Keratinocyte (primary cell): ENCODE data around the gene RBPJ. TPM values are rescaled to one million over a fixed set of nuclear protein-coding genes. Genes with fewer than 3 reads are reported as not detected.

Experiments
- DNase-seq: peaks from one replicate; pipeline ENCODE4 v3.0.0-alpha.2; 2011; ENCODE audit warnings: low read depth, missing footprints, low spot score
- FAIRE-seq: peaks from 2 replicates; lab custom pipeline; 2011; peaks lifted over from hg19 to GRCh38; lab: Jason Lieb, UNC
- H2AFZ ChIP-seq: 2 replicates; pipeline ENCODE4 v1.6.0; 2012; ENCODE audit warnings: low read length, control low read depth, inconsistent platforms; ENCODE audit not compliant: control insufficient read depth
- H3K27ac ChIP-seq: 2 replicates; pipeline ENCODE4 v1.5.1; 2011; ENCODE audit warnings: low read length; ENCODE audit not compliant: control insufficient read depth, insufficient read depth
- H3K27me3 ChIP-seq: 3 replicates; pipeline ENCODE4 v1.6.0; 2011; ENCODE audit warnings: low read length; ENCODE audit not compliant: control insufficient read depth, insufficient read depth; ENCODE audit errors: extremely low read depth
- H3K36me3 ChIP-seq, 2 experiments: 2 replicates in 1 of 2; 3 replicates in 1 of 2; pipeline ENCODE4 v1.5.1; 2011; ENCODE audit warnings: low read length in 2 of 2, mild to moderate bottlenecking in 1 of 2; ENCODE audit not compliant: control insufficient read depth in 2 of 2, insufficient read depth in 2 of 2; ENCODE audit errors: extremely low read depth in 1 of 2
- H3K4me1 ChIP-seq: 3 replicates; pipeline ENCODE4 v1.5.1; 2011; ENCODE audit warnings: low read length; ENCODE audit not compliant: control insufficient read depth, insufficient read depth; ENCODE audit errors: extremely low read depth
- H3K4me2 ChIP-seq: 3 replicates; pipeline ENCODE4 v1.6.0; 2011; ENCODE audit warnings: low read depth, low read length; ENCODE audit not compliant: control insufficient read depth, insufficient read depth; ENCODE audit errors: extremely low read depth
- H3K4me3 ChIP-seq, 3 experiments: fragments of 200-600 bp in 1 of 3; sonication (generic) in 1 of 3; 2 replicates in 2 of 3; 3 replicates in 1 of 3; pipeline ENCODE4 v1.5.1; 2011 to 2016; ENCODE audit warnings: low read length in 3 of 3, mild to moderate bottlenecking in 3 of 3, control low read depth in 2 of 3, inconsistent platforms in 1 of 3, low read depth in 1 of 3, mixed read lengths in 1 of 3, mixed run types in 1 of 3, moderate library complexity in 1 of 3; ENCODE audit not compliant: control insufficient read depth in 2 of 3, insufficient read depth in 2 of 3; ENCODE audit errors: extremely low read depth in 1 of 3
- H3K79me2 ChIP-seq: 2 replicates; pipeline ENCODE4 v1.6.0; 2012; ENCODE audit warnings: low read length; ENCODE audit not compliant: control insufficient read depth, insufficient read depth
- H3K9ac ChIP-seq: 3 replicates; pipeline ENCODE4 v1.6.0; 2011; ENCODE audit warnings: low read length; ENCODE audit not compliant: control insufficient read depth, insufficient read depth; ENCODE audit errors: extremely low read depth
- H3K9me1 ChIP-seq: 3 replicates; pipeline ENCODE4 v1.6.0; 2011; ENCODE audit warnings: low read length; ENCODE audit not compliant: control insufficient read depth, insufficient read depth; ENCODE audit errors: extremely low read depth
- H3K9me3 ChIP-seq: 2 replicates; pipeline ENCODE4 v1.5.1; 2012; ENCODE audit warnings: low read depth, low read length; ENCODE audit not compliant: control insufficient read depth
- H4K20me1 ChIP-seq: 3 replicates; pipeline ENCODE4 v1.6.0; 2011; ENCODE audit warnings: low read length; ENCODE audit not compliant: control insufficient read depth, insufficient read depth; ENCODE audit errors: extremely low read depth
- EZH2 ChIP-seq: IDR thresholded peaks from one replicate; pipeline ENCODE4 v1.6.1; 2012; ENCODE audit warnings: inconsistent platforms, mild to moderate bottlenecking, low read length, moderate library complexity
- dilution Hi-C: fragments of 300-500 bp; cut with MboI; formaldehyde crosslinking; loops from one replicate; pipeline ENCODE4 v1.7.0; 2020; ENCODE audit warnings: low sequenced_read_pairs; ENCODE audit not compliant: extremely low pct_ligation_motif_present
- polyA plus RNA-seq, 5 experiments: library from polyadenylated mRNA; depleted of rRNA in 3 of 5; stranded (reverse) in 3 of 5; stranded (forward) in 1 of 5; unstranded in 1 of 5; fragments of >200 nt; gene quantifications; 1 replicate in 1 of 5; 2 replicates in 3 of 5; 3 replicates in 1 of 5; pipeline versions ENCODE4 v1.2.1 to v1.2.3, GENCODE V29; 2011 to 2012; ENCODE audit warnings: missing spikeins in 2 of 5, low read depth in 1 of 5, low replicate concordance in 1 of 5
- TF ChIP-seq, protein P1 (sequence below), 3 experiments: IDR thresholded peaks in 1 of 3; conservative IDR thresholded peaks in 1 of 3; optimal IDR thresholded peaks in 1 of 3; 2 replicates in 2 of 3; 3 replicates in 1 of 3; pipeline versions ENCODE3 to v1.5.1; 2011; ENCODE audit warnings: low read length in 3 of 3, mild to moderate bottlenecking in 3 of 3, moderate library complexity in 2 of 3, control low read depth in 1 of 3, inconsistent platforms in 1 of 3; ENCODE audit not compliant: insufficient read depth in 2 of 3; ENCODE audit errors: extremely low read depth in 1 of 3

RBPJ gene
- polyA plus RNA-seq, 1 donor (not counting 4 experiments of a cell fraction or from before 2014, with no cell fraction given): 38.0 TPM

GRCh38 chr4:26426892-26427291 is 106.1 kb downstream of the RBPJ start:
- FAIRE-seq (no peak), DNase-seq (no peak)
- Histone ChIP-seq H3K27ac (no peak overlapping the region), H3K4me3 (no peak overlapping the region), H3K79me2 (no peaks in the 10 kb centered on the region), H3K9me3 (no peaks in the 10 kb centered on the region), H3K9me1 (no peaks in the 10 kb centered on the region), H3K27me3 (no peaks in the 10 kb centered on the region), H2AFZ (no peak overlapping the region), H3K4me2 (no peak overlapping the region), H3K4me1 (peaks cover 11% of the 10 kb centered on the region), H3K36me3 (peaks cover 2 to 11% of the 10 kb centered on the region in 2 experiments), H4K20me1 (no peaks in the 10 kb centered on the region), H3K9ac (no peak overlapping the region)
- dilution Hi-C loops: no loop called here
- no peak for TF ChIP-seq EZH2
- TF ChIP-seq, protein P1, sequence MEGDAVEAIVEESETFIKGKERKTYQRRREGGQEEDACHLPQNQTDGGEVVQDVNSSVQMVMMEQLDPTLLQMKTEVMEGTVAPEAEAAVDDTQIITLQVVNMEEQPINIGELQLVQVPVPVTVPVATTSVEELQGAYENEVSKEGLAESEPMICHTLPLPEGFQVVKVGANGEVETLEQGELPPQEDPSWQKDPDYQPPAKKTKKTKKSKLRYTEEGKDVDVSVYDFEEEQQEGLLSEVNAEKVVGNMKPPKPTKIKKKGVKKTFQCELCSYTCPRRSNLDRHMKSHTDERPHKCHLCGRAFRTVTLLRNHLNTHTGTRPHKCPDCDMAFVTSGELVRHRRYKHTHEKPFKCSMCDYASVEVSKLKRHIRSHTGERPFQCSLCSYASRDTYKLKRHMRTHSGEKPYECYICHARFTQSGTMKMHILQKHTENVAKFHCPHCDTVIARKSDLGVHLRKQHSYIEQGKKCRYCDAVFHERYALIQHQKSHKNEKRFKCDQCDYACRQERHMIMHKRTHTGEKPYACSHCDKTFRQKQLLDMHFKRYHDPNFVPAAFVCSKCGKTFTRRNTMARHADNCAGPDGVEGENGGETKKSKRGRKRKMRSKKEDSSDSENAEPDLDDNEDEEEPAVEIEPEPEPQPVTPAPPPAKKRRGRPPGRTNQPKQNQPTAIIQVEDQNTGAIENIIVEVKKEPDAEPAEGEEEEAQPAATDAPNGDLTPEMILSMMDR (optimal IDR thresholded peaks at IDR 0.05 in 1 of 3, IDR thresholded peaks at IDR 0.05 in 1 of 3, conservative IDR thresholded peaks at IDR 0.05 in 1 of 3; ENCODE audit: extremely low read depth in 1 of 3, insufficient read depth in 2 of 3, low read length in 3 of 3): no peak

GRCh38 chr4:26429910-26430309 is 109.1 kb downstream of the RBPJ start:
- dilution Hi-C loops: no loop called here
- FAIRE-seq: no peak
- H3K36me3 ChIP-seq: peaks cover 2 to 11% of the 10 kb centered on the region in 2 experiments

More at GRCh38 chr4:26429910-26430309, 109.1 kb downstream of the RBPJ start:
- TF ChIP-seq, protein P1 (optimal IDR thresholded peaks at IDR 0.05 in 1 of 3, IDR thresholded peaks at IDR 0.05 in 1 of 3, conservative IDR thresholded peaks at IDR 0.05 in 1 of 3; ENCODE audit: extremely low read depth in 1 of 3, insufficient read depth in 2 of 3, low read length in 3 of 3): no peak
- no peak for TF ChIP-seq EZH2
- Histone ChIP-seq H3K79me2 (no peaks in the 10 kb centered on the region), H3K9me3 (no peaks in the 10 kb centered on the region), H3K27me3 (no peaks in the 10 kb centered on the region), H3K9me1 (no peaks in the 10 kb centered on the region), H3K9ac (no peak overlapping the region), H4K20me1 (no peaks in the 10 kb centered on the region), H3K27ac (no peak overlapping the region), H2AFZ (no peak overlapping the region), H3K4me3 (no peak overlapping the region), H3K4me1 (peaks cover 23% of the 10 kb centered on the region), H3K4me2 (no peak overlapping the region)
- no peak for DNase-seq
